Pancreas (tissue), 10 donors: Measurements from ENCODE around the gene STK39. TPM values are rescaled to one million over a fixed set of nuclear protein-coding genes. Genes with fewer than 3 reads are reported as not detected.

Experiments
- ATAC-seq, 4 donors: fragments of 200-7000 bp; cut with Tn5 transposase; one replicate each; pipeline versions ENCODE4 v1.8.0 to v1.9.1; 2020; ENCODE audit warnings: mild to moderate bottlenecking in 4 of 4, moderate library complexity in 4 of 4
- DNase-seq, 6 donors: peaks; one replicate each; pipeline ENCODE4 v3.0.0-alpha.2; 2020
- FAIRE-seq: peaks from 2 replicates; lab custom pipeline; 2012; peaks lifted over from hg19 to GRCh38; lab: Jason Lieb, UNC
- H3K27ac ChIP-seq, 4 donors: fragments of 200-600 bp; sonication (generic); 1 replicate in 3 of 4; 2 replicates in 1 of 4; pipeline versions ENCODE4 v1.5.0 to v1.8.0; 2020
- H3K27me3 ChIP-seq, 4 donors: fragments of 200-600 bp; one replicate each; pipeline ENCODE4 v1.8.0; 2021
- H3K36me3 ChIP-seq, 3 donors: fragments of 200-600 bp; sonication (generic) in 1 of 3; one replicate each; pipeline versions ENCODE4 v1.5.0 to v1.8.0; 2020 to 2021
- H3K4me1 ChIP-seq, 3 donors: fragments of 200-600 bp; one replicate each; pipeline ENCODE4 v1.8.0; 2021
- H3K4me3 ChIP-seq, 4 donors: fragments of 200-600 bp; sonication (generic) in 2 of 4; one replicate each; pipeline versions ENCODE4 v1.5.0 to v1.8.0; 2020 to 2021
- H3K9me3 ChIP-seq, 4 donors: fragments of 200-600 bp; one replicate each; pipeline ENCODE4 v1.8.0; 2021
- WGBS, 2 donors: extraction: QIAGEN DNeasy Blood & Tissue Kit; methylation state at CpG; one replicate each; pipeline ENCODE4 v1.1.7; 2013; 5-methylcytosine and 5-hydroxymethylcytosine counted together
- intact Hi-C, 3 donors: fragments of 100-400 bp; cut with DNase I; formaldehyde crosslinking; loops; one replicate each; pipeline versions ENCODE4 v1.11.1 to v1.14.2; 2022
- polyA plus RNA-seq, 2 donors: library from polyadenylated mRNA; stranded (reverse); fragments of 200-250 nt; gene quantifications; one replicate each; pipeline ENCODE4 v1.2.3, GENCODE V29; 2013
- total RNA-seq, 6 donors: library from RNA; stranded (reverse); fragmentation: NEBNext Ultra II Directional in 4 of 6; extraction: Animal tissue kit (Norgen Biotek cat#: 25700) in 4 of 6; gene quantifications; one replicate each; pipeline versions ENCODE4 v1.2.1 to v1.2.4, GENCODE V29; 2021 to 2023
- TF ChIP-seq, protein P1 (sequence below), 4 donors: fragments of 200-600 bp; sonication (generic) in 3 of 4; IDR thresholded peaks; one replicate each; pipeline versions ENCODE4 v1.5.0 to v1.8.0; 2021; ENCODE audit warnings: antibody characterized with exemption in 4 of 4
- donor health status: healthy with polysubstance abuse.
- donor health status: DM: no; HTN: no; CAD: no; lungs with moderate emphysema.
- donor health status: DM: no; HTN: no; CAD: no.
- donor health status: control.
- donor health status: control.
- donor health status: Bipolar disorder and iron deficiency.
- donor health status: DM: yes; HTN: yes; CAD: no.
- donor health status: DM: no; HTN: no; CAD: no.
- donor health status: DM: no; HTN: no; CAD: no.
- donor health status: DM: yes; HTN: yes; CAD: no.

The STK39 gene
- total and polyA plus RNA-seq, 8 donors, result 9.5 to 23.1 (median 15.5) TPM

- Histone ChIP-seq H3K4me3 (no peak overlapping the region), H3K27ac (no peak overlapping the region), H3K36me3 (no peaks in the 10 kb centered on the region), H3K27me3 (no peaks in the 10 kb centered on the region), H3K4me1 (no peaks in the 10 kb centered on the region), H3K9me3 (no peaks in the 10 kb centered on the region)
- TF ChIP-seq, protein P1, sequence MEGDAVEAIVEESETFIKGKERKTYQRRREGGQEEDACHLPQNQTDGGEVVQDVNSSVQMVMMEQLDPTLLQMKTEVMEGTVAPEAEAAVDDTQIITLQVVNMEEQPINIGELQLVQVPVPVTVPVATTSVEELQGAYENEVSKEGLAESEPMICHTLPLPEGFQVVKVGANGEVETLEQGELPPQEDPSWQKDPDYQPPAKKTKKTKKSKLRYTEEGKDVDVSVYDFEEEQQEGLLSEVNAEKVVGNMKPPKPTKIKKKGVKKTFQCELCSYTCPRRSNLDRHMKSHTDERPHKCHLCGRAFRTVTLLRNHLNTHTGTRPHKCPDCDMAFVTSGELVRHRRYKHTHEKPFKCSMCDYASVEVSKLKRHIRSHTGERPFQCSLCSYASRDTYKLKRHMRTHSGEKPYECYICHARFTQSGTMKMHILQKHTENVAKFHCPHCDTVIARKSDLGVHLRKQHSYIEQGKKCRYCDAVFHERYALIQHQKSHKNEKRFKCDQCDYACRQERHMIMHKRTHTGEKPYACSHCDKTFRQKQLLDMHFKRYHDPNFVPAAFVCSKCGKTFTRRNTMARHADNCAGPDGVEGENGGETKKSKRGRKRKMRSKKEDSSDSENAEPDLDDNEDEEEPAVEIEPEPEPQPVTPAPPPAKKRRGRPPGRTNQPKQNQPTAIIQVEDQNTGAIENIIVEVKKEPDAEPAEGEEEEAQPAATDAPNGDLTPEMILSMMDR (IDR thresholded peaks at IDR 0.05), result no peak
- WGBS, 2 donors, result 79 to 84% methylated on average over 10 of the region's 10 CpGs
- ATAC-seq (no peak), DNase-seq (no peak), FAIRE-seq (no peak)
- intact Hi-C loops, result no loop called here
Measured at GRCh38 chr2:167945660-167946368, 301.6 kb downstream of the STK39 start.

DNA sequence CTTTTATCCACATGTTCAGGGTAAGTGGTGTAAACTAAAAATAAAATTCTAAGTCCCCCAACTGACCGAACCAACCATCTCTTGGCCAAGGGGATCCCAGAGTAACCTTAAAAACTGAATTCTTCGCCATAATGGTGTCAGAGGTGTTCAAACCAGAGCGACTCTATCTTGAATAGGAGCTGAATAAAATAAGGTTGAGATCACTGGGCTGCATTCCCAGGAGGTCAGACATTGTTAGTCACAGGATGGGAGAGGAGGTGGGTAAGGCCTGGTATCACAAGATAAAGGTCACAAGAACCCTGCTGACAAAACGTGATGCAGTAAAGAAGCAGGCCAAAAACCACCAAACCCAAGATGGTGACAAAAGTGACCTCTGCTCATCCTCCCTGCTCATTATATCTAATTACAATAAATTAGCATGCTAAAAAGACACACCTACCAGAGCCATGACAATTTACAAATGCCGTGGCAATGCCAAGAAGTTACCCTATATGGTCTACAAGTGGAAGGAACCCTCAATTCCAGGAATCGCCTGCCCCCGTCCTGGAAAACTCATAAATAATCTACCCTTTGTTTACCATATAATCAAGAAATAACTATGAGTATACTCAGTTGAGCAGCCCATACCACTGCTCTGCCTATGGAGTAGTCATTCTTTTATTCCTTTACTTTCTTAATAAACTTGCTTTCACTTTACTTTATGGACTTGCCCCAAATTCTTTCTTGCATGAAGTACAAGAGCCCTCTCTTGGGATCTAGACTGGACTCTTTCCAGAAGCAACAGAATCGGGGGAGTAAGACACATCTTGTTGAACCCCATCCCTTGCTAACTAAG is 302.4 kb downstream of the STK39 start:
- H3K9me3 ChIP-seq, result no peaks in the 10 kb centered on the region
- ATAC-seq, result no peak
- intact Hi-C loops, result no loop called here
- FAIRE-seq, result no peak
- H3K27me3 ChIP-seq, result no peaks in the 10 kb centered on the region
- no peak for DNase-seq
- no peaks in the 10 kb centered on the region for H3K4me1 ChIP-seq
- H3K4me3 ChIP-seq, result no peak overlapping the region
- WGBS, 2 donors, result 86% methylated on average over 8 of the region's 8 CpGs
- TF ChIP-seq, protein P1 (IDR thresholded peaks at IDR 0.05), result no peak
- H3K36me3 ChIP-seq, result no peaks in the 10 kb centered on the region
- H3K27ac ChIP-seq, result no peak overlapping the region

GRCh38 chr2:167943897-167944296 is 303.5 kb downstream of the STK39 start:
- TF ChIP-seq, protein P1 (IDR thresholded peaks at IDR 0.05), result no peak
- Histone ChIP-seq H3K4me3 (no peak overlapping the region), H3K27ac (no peak overlapping the region), H3K4me1 (no peaks in the 10 kb centered on the region), H3K36me3 (no peaks in the 10 kb centered on the region), H3K9me3 (no peaks in the 10 kb centered on the region), H3K27me3 (no peaks in the 10 kb centered on the region)
- FAIRE-seq, result no peak
- DNase-seq, result no peak
- no peak for ATAC-seq
- 80 to 81% methylated on average over 1 of the region's 1 CpG for WGBS, 2 donors
- intact Hi-C loops, result no loop called here

DNA sequence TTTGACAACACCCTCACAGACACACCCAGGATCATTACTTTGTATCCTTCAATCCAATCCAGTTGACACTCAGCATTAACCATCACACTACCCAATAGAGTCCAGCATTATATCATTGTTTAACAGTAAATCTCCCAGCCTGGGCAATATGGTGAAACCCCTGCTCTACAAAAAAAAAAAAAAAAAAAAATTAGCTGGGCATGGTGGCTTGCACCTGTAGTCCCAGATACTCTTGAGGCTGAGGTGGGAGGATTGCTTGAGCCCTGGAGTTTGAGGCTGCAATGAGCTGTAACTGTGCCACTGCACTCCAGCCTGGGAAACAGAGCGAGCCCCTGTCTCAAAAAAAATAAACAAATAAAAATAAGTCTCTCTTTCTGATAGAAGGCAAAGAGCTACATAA is 304.0 kb downstream of the STK39 start:
- ATAC-seq (no peak), DNase-seq (no peak), FAIRE-seq (no peak)
- Histone ChIP-seq H3K4me1 (no peaks in the 10 kb centered on the region), H3K9me3 (no peaks in the 10 kb centered on the region), H3K27me3 (no peaks in the 10 kb centered on the region), H3K27ac (no peak overlapping the region), H3K4me3 (no peak overlapping the region), H3K36me3 (no peaks in the 10 kb centered on the region)
- WGBS, 2 donors, result 92 to 98% methylated on average over 1 of the region's 1 CpG
- intact Hi-C loops, result no loop called here
- TF ChIP-seq, protein P1 (IDR thresholded peaks at IDR 0.05), result no peak
